Liver (tissue), 3 donors: ENCODE results near the gene CHD1.

Experiments used
- ATF3 ChIP-seq: IDR thresholded peaks from 2 replicates; pipeline ENCODE4 v1.6.1; 2016; ENCODE audit warnings: antibody characterized with exemption
- CTCF ChIP-seq: fragments of 150-350 bp; IDR thresholded peaks from 2 replicates; pipeline ENCODE4 v1.5.1; 2017; ENCODE audit warnings: improper control_type of control experiment, low read depth, low read length; ENCODE audit not compliant: missing input control
- FOXA1 ChIP-seq: IDR thresholded peaks from 2 replicates; pipeline ENCODE4 v1.6.1; 2016; ENCODE audit warnings: antibody characterized with exemption
- GABPA ChIP-seq, 2 donors: IDR thresholded peaks in 1 of 2; conservative IDR thresholded peaks in 1 of 2; 2 replicates each; pipeline ENCODE4 v1.6.1; 2016; ENCODE audit warnings: antibody characterized with exemption in 2 of 2, mild to moderate bottlenecking in 1 of 2, moderate library complexity in 1 of 2
- HNF4A ChIP-seq, 2 donors: conservative IDR thresholded peaks; 2 replicates each; pipeline ENCODE4 v1.6.1; 2016; ENCODE audit warnings: antibody characterized with exemption in 2 of 2, mild to moderate bottlenecking in 2 of 2
- MAX ChIP-seq: IDR thresholded peaks from 2 replicates; pipeline ENCODE4 v1.6.1; 2016; ENCODE audit warnings: antibody characterized with exemption
- NR2F2 ChIP-seq: IDR thresholded peaks from 2 replicates; pipeline ENCODE4 v1.6.1; 2016; ENCODE audit warnings: antibody characterized with exemption
- RAD21 ChIP-seq, 2 donors: IDR thresholded peaks; 2 replicates each; pipeline ENCODE4 v1.6.1; 2016; ENCODE audit warnings: antibody characterized with exemption in 2 of 2, mild to moderate bottlenecking in 2 of 2
- REST ChIP-seq: IDR thresholded peaks from 2 replicates; pipeline ENCODE4 v1.6.1; 2016; ENCODE audit warnings: antibody characterized with exemption, mild to moderate bottlenecking
- TAF1 ChIP-seq: conservative IDR thresholded peaks from 2 replicates; pipeline ENCODE4 v1.6.1; 2016; ENCODE audit warnings: antibody characterized with exemption, mild to moderate bottlenecking
- YY1 ChIP-seq: IDR thresholded peaks from 2 replicates; pipeline ENCODE4 v1.6.1; 2016; ENCODE audit warnings: antibody characterized with exemption, mild to moderate bottlenecking
- donor health status: healthy.
- donor health status: healthy.

GRCh38 chr5:98825582-98826375, 103.0 kb downstream of the CHD1 start:
- no peak for TF ChIP-seq CTCF
- TF ChIP-seq MAX: no peak
- TF ChIP-seq GABPA (IDR thresholded peaks at IDR 0.05 in 1 of 2, conservative IDR thresholded peaks at IDR 0.05 in 1 of 2): no peak
- no peak for TF ChIP-seq FOXA1
- TF ChIP-seq REST: no peak
- no peak for TF ChIP-seq RAD21 (IDR thresholded peaks at IDR 0.05)
- no peak for TF ChIP-seq TAF1
- TF ChIP-seq HNF4A (conservative IDR thresholded peaks at IDR 0.05): no peak
- TF ChIP-seq YY1: no peak
- no peak for TF ChIP-seq ATF3
- TF ChIP-seq NR2F2: no peak
